Stimulated activated CD4-positive, alpha-beta T cell treated with anti-CD3 and anti-CD28 coated beads, Interleukin-4, amount 100 ng/mL, for 24 hours (primary cell): ENCODE data around the gene FAM136A.
"Not testable (repeated sequence)": the region's sequence is repeated elsewhere in the genome, so short reads cannot be mapped to it uniquely, and the experiment has no call there.

ENCODE experiments used
- DNase-seq: peaks from one replicate; pipeline ENCODE4 v3.0.0-alpha.2; 2020

The FAM136A gene

GRCh38 chr2:70301344-70302194 lies at the start of gene FAM136A:
Gene FAM136A (minus strand): TSS chr2:70302067. CDS start chr2:70302011, 56 bp downstream.
- DNase-seq: peak; percentile 89

- no peak for DNase-seq
These were observed 48.2 kb upstream of the FAM136A start for GRCh38 chr2:70349921-70350685.

GRCh38 chr2:70347831-70348230 lies 46.0 kb upstream of the FAM136A start:
- DNase-seq: no peak

- no peak for DNase-seq
These were observed 42.3 kb upstream of the FAM136A start for GRCh38 chr2:70344195-70344594.

GRCh38 chr2:70341477-70341765 lies 39.6 kb upstream of the FAM136A start:
- DNase-seq: no peak

- peak; percentile 26 for DNase-seq
These were observed 39.1 kb upstream of the FAM136A start for GRCh38 chr2:70340761-70341476.

GRCh38 chr2:70340075-70340474 lies 38.2 kb upstream of the FAM136A start:
- DNase-seq: no peak

- DNase-seq: no peak
These were observed 34.7 kb upstream of the FAM136A start for GRCh38 chr2:70336552-70336951.

- no peak for DNase-seq
These were observed 29.1 kb upstream of the FAM136A start for GRCh38 chr2:70331012-70331411.

- DNase-seq: no peak
These were observed 28.6 kb upstream of the FAM136A start for GRCh38 chr2:70330476-70330875.

GRCh38 chr2:70328921-70329561 lies 27.2 kb upstream of the FAM136A start:
- no peak for DNase-seq

GRCh38 chr2:70325875-70326274 lies 24.0 kb upstream of the FAM136A start:
- no peak for DNase-seq

- no peak for DNase-seq
These were observed 20.7 kb upstream of the FAM136A start for GRCh38 chr2:70322518-70322917.

- no peak for DNase-seq
These were observed 19.5 kb upstream of the FAM136A start for GRCh38 chr2:70321370-70321769.

GRCh38 chr2:70314640-70315039 lies 12.8 kb upstream of the FAM136A start:
- no peak for DNase-seq

GRCh38 chr2:70312560-70312959 lies 10.7 kb upstream of the FAM136A start:
- no peak for DNase-seq

- no peak for DNase-seq
These were observed 9.0 kb upstream of the FAM136A start for GRCh38 chr2:70310899-70311298.

GRCh38 chr2:70305531-70305930 lies 3.7 kb upstream of the FAM136A start:
- DNase-seq: no peak

- DNase-seq: no peak
These were observed 2.6 kb upstream of the FAM136A start for GRCh38 chr2:70304498-70304897.

- DNase-seq: no peak
These were observed 1.3 kb upstream of the FAM136A start for GRCh38 chr2:70303186-70303585.

- DNase-seq: not testable (repeated sequence)
These were observed 304 bp upstream of the FAM136A start for GRCh38 chr2:70302195-70302546.

- no peak for DNase-seq
These were observed 1.0 kb downstream of the FAM136A start for GRCh38 chr2:70300771-70301343.

- DNase-seq: not testable (repeated sequence)
These were observed 4.0 kb downstream of the FAM136A start for GRCh38 chr2:70297828-70298227.
